ENCODE data around the gene EPHA4. TPM values are rescaled to one million over a fixed set of nuclear protein-coding genes. Genes with fewer than 3 reads are reported as not detected.

The EPHA4 gene
- total RNA-seq, 1 experiment from 2014 or later, result 3.3 TPM

- ATAC-seq (no peak), DNase-seq (no peak)
- no peaks in the 10 kb centered on the region for H4K20me1 ChIP-seq (ENCODE audit: low read length)
- no peak overlapping the region for H3K27ac ChIP-seq (ENCODE audit: low read length)
- H3K4me2 ChIP-seq (ENCODE audit: low read length), result no peak overlapping the region
- H3F3A ChIP-seq (ENCODE audit: low read length, unreplicated experiment), result no peaks in the 10 kb centered on the region
- POLR2A ChIA-PET (ENCODE audit: unreplicated experiment), result no interaction called here
- no peak overlapping the region for H3K9ac ChIP-seq (ENCODE audit: low read length)
- no peaks in the 10 kb centered on the region for H3K9me3 ChIP-seq (ENCODE audit: low read length)
- BruUV-seq (replicated peaks), result no TSS peak
- no peak overlapping the region for H3K4me3 ChIP-seq (ENCODE audit: low read length)
- intact Hi-C loops (cut with micrococcal nuclease), result no loop called here
- no peaks in the 10 kb centered on the region for H3K79me2 ChIP-seq (ENCODE audit: low read length)
- no peaks in the 10 kb centered on the region for H3K36me3 ChIP-seq (ENCODE audit: low read depth, low read length)
- no peaks in the 10 kb centered on the region for H3K27me3 ChIP-seq (ENCODE audit: low read length)
- no peaks in the 10 kb centered on the region for H3K9me2 ChIP-seq (replicated peaks; ENCODE audit: low read length)
- peaks cover 12% of the 10 kb centered on the region for H3K4me1 ChIP-seq (ENCODE audit: insufficient read depth, low read length)
- H2AFZ ChIP-seq (ENCODE audit: low read length), result no peak overlapping the region
- CTCF ChIA-PET, result no interaction called here
- TF ChIP-seq EZH2phosphoT487 (IDR thresholded peaks at IDR 0.05; ENCODE audit: borderline replicate concordance, low read length), result no peak
- TF ChIP-seq CTCF (conservative IDR thresholded peaks at IDR 0.05; ENCODE audit: low read depth, low read length), result no peak
- no peak for TF ChIP-seq EZH2 (IDR thresholded peaks at IDR 0.05; ENCODE audit: low read length, unreplicated experiment)
These were observed 146.8 kb downstream of the EPHA4 start for GRCh38 chr2:221425353-221425752.

- H3F3A ChIP-seq (ENCODE audit: low read length, unreplicated experiment), result no peaks in the 10 kb centered on the region
- H3K9ac ChIP-seq (ENCODE audit: low read length), result no peak overlapping the region
- ATAC-seq (peak; percentile 74), DNase-seq (peak; percentile 56)
- ChIA-PET CTCF (no interaction called here), POLR2A (ENCODE audit: unreplicated experiment) (no interaction called here)
- peak overlapping the region; percentile 50 for H3K27ac ChIP-seq (ENCODE audit: low read length)
- no peaks in the 10 kb centered on the region for H3K27me3 ChIP-seq (ENCODE audit: low read length)
- no peak for TF ChIP-seq EZH2phosphoT487 (IDR thresholded peaks at IDR 0.05; ENCODE audit: borderline replicate concordance, low read length)
- TF ChIP-seq CTCF (conservative IDR thresholded peaks at IDR 0.05; ENCODE audit: low read depth, low read length), result no peak
- TF ChIP-seq EZH2 (IDR thresholded peaks at IDR 0.05; ENCODE audit: low read length, unreplicated experiment), result no peak
- intact Hi-C loops (cut with micrococcal nuclease), result no loop called here
- H3K4me3 ChIP-seq (ENCODE audit: low read length), result no peak overlapping the region
- no peaks in the 10 kb centered on the region for H3K79me2 ChIP-seq (ENCODE audit: low read length)
- no peak overlapping the region for H2AFZ ChIP-seq (ENCODE audit: low read length)
- BruUV-seq (replicated peaks), result no TSS peak
- no peaks in the 10 kb centered on the region for H3K9me2 ChIP-seq (replicated peaks; ENCODE audit: low read length)
- H3K4me2 ChIP-seq (ENCODE audit: low read length), result peak overlapping the region; percentile 10; the same call in 1 of the 2 replicates
- no peaks in the 10 kb centered on the region for H3K36me3 ChIP-seq (ENCODE audit: low read depth, low read length)
- H4K20me1 ChIP-seq (ENCODE audit: low read length), result no peaks in the 10 kb centered on the region
- H3K4me1 ChIP-seq (ENCODE audit: insufficient read depth, low read length), result peaks cover 12% of the 10 kb centered on the region
- H3K9me3 ChIP-seq (ENCODE audit: low read length), result no peaks in the 10 kb centered on the region
These were observed 148.8 kb downstream of the EPHA4 start for GRCh38 chr2:221423210-221423804.

- no peaks in the 10 kb centered on the region for H3K27me3 ChIP-seq (ENCODE audit: low read length)
- TF ChIP-seq CTCF (conservative IDR thresholded peaks at IDR 0.05; ENCODE audit: low read depth, low read length), result no peak
- no peak for TF ChIP-seq EZH2phosphoT487 (IDR thresholded peaks at IDR 0.05; ENCODE audit: borderline replicate concordance, low read length)
- H4K20me1 ChIP-seq (ENCODE audit: low read length), result no peaks in the 10 kb centered on the region
- no peaks in the 10 kb centered on the region for H3K9me2 ChIP-seq (replicated peaks; ENCODE audit: low read length)
- H3K4me2 ChIP-seq (ENCODE audit: low read length), result peak overlapping the region; percentile 10; the same call in 1 of the 2 replicates
- H3K9me3 ChIP-seq (ENCODE audit: low read length), result no peaks in the 10 kb centered on the region
- ChIA-PET POLR2A (ENCODE audit: unreplicated experiment) (no interaction called here), CTCF (no interaction called here)
- H2AFZ ChIP-seq (ENCODE audit: low read length), result no peak overlapping the region
- DNase-seq (peak; percentile 20), ATAC-seq (no peak)
- peaks cover 12% of the 10 kb centered on the region for H3K4me1 ChIP-seq (ENCODE audit: insufficient read depth, low read length)
- no peaks in the 10 kb centered on the region for H3K79me2 ChIP-seq (ENCODE audit: low read length)
- intact Hi-C loops (cut with micrococcal nuclease), result no loop called here
- H3F3A ChIP-seq (ENCODE audit: low read length, unreplicated experiment), result no peaks in the 10 kb centered on the region
- peak overlapping the region; percentile 50 for H3K27ac ChIP-seq (ENCODE audit: low read length)
- H3K4me3 ChIP-seq (ENCODE audit: low read length), result no peak overlapping the region
- no TSS peak for BruUV-seq (replicated peaks)
- H3K36me3 ChIP-seq (ENCODE audit: low read depth, low read length), result no peaks in the 10 kb centered on the region
- H3K9ac ChIP-seq (ENCODE audit: low read length), result no peak overlapping the region
These were observed 149.4 kb downstream of the EPHA4 start for GRCh38 chr2:221422516-221423209.
